ENCODE results near the gene GRIK4.

GRIK4 gene

DNA sequence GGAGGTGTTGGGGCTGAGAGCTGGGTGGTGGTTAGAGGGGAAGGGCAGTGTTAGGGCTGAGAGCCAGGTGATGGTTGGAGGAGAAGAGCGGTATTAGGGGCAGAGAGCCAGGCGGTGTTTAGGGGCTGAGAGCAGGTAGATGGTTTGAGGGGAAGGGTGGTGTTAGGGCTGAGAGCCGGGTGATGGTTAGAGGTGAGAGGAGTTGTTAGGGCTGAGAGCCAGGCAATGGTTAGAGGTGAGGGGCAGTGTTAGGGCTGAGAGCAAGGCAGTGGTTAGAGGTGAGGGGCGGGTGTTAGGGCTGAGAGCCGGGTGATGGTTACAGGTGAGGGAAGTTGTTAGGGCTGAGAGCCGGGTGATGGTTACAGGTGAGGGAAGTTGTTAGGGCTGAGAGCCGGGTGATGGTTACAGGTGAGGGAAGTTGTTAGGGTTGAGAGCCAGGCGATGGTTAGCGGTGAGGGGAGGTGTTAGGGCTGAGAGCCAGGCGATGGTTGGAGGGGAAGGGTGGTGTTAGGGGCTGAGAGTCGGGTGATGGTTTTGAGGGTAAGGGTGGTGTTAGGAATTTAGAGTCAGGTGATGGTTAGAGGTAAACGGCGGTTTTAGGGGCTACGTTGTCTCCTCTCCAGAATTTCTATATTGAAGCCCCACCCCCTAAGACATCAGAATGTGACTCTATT is 282.4 kb downstream of the GRIK4 start:
- DNase-seq, result no peak

DNA sequence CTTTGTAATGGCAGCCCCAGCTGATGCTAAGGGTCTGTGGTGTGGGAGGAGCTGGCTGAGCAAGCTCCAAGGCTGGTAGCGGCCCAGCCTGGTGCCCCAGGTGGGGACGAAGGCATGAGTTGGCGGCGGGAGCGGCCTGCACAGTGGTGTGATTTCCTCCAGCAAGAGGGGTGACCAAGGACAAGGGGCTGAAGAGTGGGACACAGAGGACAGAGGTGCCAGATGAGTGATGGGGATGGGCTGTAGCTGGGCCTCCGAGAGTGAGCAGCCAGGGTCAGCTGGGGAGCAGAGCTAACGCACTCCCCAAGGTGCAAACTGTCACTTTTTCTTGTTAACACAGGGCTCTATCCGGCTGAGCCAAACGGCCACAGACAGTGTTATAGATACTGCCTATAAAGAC is 283.2 kb downstream of the GRIK4 start:
- DNase-seq, result no peak

- DNase-seq, result no peak
Observed at GRCh38 chr11:120795185-120795584, 283.6 kb downstream of the GRIK4 start.

- no peak for DNase-seq
Observed at GRCh38 chr11:120797143-120797542, 285.6 kb downstream of the GRIK4 start.

DNA sequence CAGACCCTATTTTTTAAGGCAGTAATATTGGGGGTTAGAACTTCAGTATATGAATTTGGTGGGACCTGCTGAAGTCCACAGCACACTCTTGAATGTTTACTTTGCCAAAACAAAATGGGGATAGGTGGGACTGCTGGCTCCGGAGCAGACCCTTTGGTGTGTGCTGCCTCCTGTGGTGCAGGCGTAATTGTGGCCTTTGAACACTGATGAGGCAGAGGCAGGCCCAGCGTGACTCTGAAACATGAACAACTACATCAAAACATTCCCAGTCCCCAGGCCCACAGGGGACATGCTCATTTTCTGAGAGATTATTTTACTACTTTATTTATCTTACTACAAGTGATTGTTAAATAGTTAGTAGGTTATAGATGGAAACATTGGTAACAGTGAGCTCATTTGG is 287.3 kb downstream of the GRIK4 start:
- DNase-seq, result no peak

GRCh38 chr11:120800206-120800605 is 288.7 kb downstream of the GRIK4 start:
- DNase-seq, result no peak

GRCh38 chr11:120801801-120802689 is 290.5 kb downstream of the GRIK4 start:
- DNase-seq, result peak; percentile 75

- DNase-seq, result no peak
Observed at GRCh38 chr11:120805960-120806555, 294.5 kb downstream of the GRIK4 start.

GRCh38 chr11:120807414-120808150 is 296.0 kb downstream of the GRIK4 start:
- no peak for DNase-seq

GRCh38 chr11:120808616-120809050 is 297.1 kb downstream of the GRIK4 start:
- no peak for DNase-seq

GRCh38 chr11:120810251-120810650 is 298.7 kb downstream of the GRIK4 start:
- DNase-seq, result no peak

- no peak for DNase-seq
Observed at GRCh38 chr11:120811199-120811598, 299.7 kb downstream of the GRIK4 start.

- no peak for DNase-seq
Observed at GRCh38 chr11:120811731-120812130, 300.2 kb downstream of the GRIK4 start.

- no peak for DNase-seq
Observed at GRCh38 chr11:120814531-120815318, 303.2 kb downstream of the GRIK4 start.

DNA sequence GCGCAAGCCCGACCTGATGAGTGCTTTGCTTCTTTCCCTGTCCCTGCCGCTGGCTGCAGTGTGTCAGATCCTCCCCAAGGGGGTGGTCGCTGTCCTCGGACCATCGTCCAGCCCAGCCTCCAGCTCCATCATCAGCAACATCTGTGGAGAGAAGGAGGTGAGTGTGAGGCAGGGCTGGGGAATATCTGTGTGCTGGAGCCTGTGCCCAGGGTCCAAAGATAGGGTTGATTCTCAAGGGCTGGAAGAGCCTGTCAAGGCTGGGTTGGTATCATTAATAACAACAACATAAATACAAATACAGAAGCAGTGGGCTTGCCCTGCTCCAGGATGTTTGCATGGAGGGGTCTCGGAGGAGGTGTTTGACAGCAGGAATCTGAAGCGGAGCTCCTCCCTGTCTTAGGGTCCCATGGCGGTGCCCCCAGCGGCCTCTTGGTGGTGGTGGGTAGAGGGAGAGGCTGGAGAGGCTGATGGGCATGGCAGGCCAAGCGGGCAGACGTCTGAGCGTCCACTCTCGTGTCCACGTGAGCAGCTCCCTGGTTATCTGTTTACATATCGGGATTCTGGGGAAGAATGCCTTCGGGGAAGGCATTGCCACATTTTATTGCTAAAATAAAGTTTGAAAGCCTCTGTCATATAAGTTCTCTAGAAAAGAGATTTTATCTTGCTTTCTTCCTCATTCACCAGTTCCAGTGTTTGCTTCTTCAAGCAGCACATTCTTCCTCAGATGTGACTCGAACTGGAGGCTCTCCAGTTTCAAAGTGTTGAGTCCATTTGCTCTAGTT is 304.0 kb downstream of the GRIK4 start:
- no peak for DNase-seq

DNA sequence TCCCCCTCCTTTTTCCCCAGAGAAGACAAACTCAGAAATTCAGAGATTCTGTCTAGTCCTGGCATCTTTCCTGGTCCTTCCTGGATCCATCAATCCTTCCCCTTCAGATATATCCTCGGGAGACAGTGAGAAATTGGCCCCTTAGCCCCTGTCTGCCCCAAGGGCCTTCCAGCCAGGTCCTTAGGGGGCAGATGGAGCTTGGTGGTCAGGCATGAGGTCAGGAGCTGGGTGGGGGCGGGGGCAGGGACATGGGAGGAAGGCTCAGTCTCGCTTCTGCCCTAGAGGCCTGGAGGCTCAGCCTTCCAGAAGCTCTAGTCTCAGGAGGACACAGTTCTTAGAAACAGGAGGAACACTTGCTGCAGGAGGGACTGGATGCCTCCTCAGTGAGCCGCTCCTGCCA is 304.6 kb downstream of the GRIK4 start:
- DNase-seq, result no peak

DNA sequence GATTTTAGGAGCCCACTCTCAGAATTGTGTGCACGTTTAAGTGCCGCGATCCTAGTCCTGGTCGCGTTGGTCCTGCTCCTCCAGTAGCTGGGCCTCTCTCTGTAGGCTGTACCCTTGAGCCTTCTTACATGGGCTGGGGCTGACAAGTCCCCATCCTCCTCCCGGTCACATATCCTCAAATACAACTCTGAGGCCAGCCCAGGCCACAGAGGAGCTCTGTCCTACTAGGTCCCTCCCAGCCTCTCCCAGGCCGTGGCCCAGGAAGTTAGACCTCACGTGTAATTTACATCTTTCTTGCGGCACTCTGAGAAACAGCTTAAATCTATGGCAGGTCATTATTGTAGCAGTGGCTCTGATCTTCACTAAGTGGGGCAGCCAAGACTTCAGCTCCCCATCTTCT is 305.2 kb downstream of the GRIK4 start:
- no peak for DNase-seq

DNA sequence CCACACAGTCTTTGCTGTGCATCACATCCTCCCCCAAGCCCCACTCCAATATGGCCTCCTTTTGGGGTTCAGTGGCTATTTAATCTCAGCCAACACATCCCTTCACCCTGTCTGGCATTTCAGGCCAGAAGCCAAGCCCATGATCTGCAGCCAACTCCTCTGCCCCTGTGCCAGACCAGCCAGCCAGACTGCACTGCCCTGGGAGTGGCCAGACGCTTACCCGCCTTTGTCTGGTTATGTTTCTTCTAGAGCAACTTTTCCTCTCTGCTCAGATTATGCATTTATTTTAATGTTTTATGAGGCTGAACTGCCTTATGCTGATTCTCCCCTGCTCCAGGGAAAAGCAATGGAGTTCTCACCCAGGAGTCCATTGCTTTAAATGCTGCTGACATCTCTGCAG is 305.6 kb downstream of the GRIK4 start:
- DNase-seq, result no peak

- DNase-seq, result no peak
Observed at GRCh38 chr11:120818097-120818496, 306.5 kb downstream of the GRIK4 start.

- DNase-seq, result no peak
Observed at GRCh38 chr11:120819003-120819402, 307.5 kb downstream of the GRIK4 start.
